ENCODE results near the gene KDM5C.

Gene KDM5C

DNA sequence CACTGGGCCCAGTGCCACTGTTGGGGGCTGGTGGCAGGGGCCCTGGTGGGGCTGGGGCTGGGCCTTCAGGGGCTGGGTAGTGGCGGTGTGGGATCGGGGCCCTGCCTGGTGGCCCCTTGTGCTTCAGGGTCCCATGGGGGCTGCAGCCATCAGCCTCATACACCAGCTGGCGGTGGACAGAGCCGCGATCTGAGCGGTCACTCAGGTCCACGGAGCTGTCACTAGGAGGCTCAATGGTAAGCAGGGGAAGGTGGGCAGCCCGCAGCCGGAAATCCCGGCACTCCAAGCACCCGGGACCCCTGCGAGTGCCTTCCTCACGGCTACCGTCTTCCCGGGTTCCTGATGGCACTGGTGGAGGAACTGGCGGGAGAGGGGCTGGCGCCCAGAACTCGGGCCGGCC is 25.5 kb upstream of the KDM5C start:
- no peak for DNase-seq

GRCh38 chrX:53249408-53250042 is 24.5 kb upstream of the KDM5C start:
- DNase-seq = no peak

DNA sequence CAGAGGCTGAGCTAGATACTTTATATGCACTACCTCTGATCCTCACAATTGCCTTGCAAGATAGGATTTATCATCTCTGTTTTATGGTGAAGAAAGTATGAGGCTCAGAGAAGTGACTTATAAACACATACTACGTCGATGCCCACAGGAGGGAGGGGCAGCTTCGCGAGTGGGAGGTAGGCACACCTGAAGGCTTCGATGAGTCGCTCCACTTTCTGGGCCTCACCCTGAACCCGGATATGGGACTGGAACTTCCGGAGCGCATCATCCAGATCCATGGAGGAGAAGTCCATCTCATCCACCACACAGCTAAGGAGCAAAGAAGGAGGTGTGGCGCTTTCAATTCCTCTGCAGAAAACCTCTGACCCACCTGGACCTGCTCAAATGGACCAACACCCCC is 22.9 kb upstream of the KDM5C start:
- DNase-seq = no peak

DNA sequence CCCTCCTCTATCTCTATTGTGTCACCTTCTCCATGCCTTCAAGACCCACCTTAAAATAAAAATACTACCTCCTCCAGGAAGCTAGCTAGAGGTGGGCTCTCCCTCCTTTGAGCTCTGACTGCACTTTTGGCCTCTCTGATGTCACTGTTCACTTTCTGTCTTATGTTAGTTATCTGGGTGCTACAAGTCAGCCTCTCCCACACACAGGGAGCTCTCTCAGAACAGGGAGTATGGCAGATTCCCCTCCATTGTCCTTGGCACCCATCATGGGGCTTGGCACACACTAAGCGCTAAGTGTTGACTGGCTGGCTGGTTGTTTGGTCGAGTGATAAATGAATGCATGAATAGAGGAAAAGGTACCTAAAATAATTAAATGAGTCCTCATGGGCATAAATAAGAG is 21.2 kb upstream of the KDM5C start:
- DNase-seq = no peak

GRCh38 chrX:53244610-53245009 is 19.6 kb upstream of the KDM5C start:
- no peak for DNase-seq

- DNase-seq = no peak
Observed at GRCh38 chrX:53242310-53242709, 17.3 kb upstream of the KDM5C start.

GRCh38 chrX:53241558-53241957 is 16.6 kb upstream of the KDM5C start:
- DNase-seq = no peak

GRCh38 chrX:53239474-53239873 is 14.5 kb upstream of the KDM5C start:
- no peak for DNase-seq

GRCh38 chrX:53237056-53237455 is 12.0 kb upstream of the KDM5C start:
- no peak for DNase-seq

GRCh38 chrX:53236025-53236679 is 11.1 kb upstream of the KDM5C start:
- no peak for DNase-seq

DNA sequence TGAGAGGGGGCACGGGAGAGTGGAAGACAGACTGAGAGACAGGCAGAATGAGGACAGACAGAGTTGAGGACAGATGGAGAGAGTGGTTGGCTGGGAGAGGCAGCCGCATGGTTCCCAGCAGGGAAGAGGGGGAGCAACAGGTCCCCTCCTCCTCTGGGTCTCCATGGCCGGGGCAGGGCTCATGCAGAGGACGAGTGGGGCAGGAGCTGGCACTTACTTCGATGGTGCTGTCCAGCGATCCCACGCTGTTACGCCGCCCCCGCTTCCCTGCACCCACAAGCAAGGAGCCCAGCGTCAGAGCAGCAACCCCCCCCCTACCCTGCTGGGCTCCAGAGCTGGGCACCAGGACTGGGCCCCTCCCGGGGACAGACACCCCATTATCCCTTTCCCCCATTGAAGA is 10.6 kb upstream of the KDM5C start:
- no peak for DNase-seq

GRCh38 chrX:53234484-53234883 is 9.5 kb upstream of the KDM5C start:
- DNase-seq = no peak

DNA sequence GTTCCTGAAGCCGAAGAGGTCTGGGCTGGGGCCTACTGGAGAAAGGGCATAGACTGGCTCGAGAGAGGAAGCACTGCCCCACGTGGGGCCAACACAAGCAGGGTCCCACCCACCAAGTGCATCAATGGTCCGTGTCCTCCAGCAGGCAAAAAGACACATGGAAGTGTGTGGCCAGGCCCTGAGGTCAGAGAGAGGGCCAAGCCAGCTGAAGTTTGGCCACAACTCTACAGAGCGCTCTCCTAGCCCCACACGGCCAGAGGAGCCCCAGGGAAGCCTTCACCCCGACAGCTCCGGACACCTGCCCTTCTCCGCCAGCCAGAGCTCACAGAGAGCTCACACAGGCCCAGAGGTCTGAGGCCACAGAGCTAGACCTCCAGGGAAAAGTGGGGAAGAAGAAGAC is 8.5 kb upstream of the KDM5C start:
- no peak for DNase-seq

DNA sequence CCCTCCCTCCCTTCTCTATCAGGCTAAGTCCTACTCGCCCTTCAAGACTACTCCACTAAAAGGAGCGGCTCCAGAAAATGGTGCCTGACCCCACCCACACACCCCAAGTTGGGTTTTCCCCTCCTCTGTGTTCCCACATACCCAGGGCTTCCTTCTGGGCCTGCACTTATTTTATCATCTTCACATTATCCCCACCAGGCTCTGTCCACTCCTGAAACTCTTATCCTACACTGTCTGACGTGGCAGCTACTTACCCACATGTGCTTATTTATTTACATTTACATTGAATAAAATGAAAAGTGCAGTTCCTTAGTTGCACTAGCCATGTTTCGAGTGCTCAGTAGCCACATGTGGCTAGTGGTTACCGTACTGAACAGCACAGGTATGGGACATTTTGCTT is 5.1 kb upstream of the KDM5C start:
- DNase-seq = no peak

GRCh38 chrX:53227224-53227765 is 2.3 kb upstream of the KDM5C start:
- DNase-seq = no peak

DNA sequence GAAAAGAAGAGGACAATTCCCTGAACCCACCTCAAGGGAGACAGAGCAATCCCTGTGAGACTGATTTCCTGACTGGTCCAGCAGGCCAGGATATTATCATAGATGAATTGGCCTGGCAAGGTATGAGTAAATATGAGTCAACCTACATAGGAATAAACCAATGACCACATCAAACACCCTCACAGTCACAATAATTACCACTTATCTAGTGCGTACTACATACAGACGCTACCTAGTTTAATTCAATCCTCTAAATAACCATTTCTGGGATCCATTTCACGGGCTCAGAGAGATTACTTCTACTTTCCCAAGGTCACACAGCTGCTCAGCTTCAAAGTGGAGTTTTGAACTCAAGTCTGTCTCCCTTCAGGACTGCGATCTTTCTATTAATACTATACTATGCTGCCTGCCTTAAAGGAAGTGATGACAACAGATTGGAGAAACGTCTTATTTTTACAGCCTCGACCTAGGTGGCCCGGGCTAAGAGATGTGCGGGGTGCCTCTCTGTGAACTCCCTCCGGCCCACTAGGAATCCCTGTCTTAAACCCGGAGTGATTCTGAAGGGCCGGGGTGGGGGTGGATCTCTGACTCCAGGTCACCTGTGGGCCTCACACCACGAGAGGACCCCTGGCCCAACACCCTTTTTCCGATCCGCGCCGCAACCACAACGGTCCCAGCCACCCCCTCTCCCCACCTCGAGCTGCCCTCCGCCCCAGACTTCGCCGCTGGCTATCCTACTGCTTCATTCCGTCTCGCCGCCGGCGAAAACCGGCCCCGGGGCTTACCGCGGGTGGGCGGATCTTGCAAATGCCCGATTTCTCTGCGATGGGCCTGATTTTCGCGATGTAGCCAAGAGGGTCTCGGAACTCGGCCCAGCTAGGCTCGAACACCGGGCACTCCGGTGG is 800 bp downstream of the KDM5C start:
- DNase-seq = peak; percentile 40

DNA sequence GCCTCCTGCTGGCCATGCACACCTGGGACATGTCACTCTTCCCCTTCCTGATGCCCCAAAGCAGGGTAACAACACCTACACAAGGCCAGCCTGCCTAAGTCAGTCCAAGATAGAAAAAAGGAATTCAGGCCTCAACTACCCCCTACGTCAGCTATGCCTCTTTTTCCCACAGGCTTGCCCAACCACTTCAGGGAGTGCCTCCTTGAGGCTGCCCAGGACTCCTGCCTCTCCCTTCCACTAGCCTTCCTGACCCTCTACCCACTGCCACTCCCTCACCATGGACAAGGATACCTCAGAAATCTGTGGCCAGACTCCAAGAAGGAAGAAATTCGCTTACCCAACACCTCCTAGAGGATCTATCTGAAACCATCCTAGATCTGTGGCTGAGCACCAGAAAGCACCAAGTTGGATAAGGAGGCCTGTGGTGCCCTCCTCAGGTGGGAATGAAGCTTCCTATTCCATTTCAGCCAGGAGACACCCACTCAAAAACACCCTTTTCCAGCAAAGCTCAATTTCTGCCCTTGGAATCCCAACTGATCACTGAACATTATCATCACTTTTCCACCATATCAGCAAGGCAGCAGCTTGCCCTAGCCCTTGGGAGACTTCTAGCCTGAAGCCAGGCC is 1.8 kb downstream of the KDM5C start:
- peak; percentile 1 for DNase-seq

DNA sequence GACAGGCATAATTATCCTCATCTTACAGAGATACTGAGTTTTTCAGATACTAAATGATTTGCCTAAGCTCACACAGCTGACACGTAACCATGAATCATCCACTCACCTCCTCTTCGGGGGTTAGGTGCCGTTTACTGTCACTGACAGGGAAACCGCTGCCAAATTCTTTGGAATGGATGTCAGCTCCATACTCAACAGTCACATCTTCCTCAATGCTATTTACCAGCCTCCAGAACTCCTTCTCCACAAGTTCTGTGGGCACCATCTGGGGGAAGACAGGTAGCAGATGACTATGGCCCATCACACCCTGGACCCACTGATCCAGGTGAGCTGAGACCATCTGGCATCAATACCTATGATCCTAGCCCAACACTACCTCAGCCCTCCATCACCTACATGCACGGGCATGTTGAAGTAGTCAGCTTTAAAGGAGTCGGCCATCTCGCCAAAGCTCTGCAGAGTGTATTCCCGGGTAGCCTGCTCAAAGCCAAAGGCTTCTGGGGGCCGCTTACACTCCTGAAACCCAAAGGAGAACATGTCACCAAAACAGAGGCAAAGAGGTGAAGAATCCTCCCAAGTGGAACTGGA is 13.5 kb downstream of the KDM5C start:
- DNase-seq = no peak

DNA sequence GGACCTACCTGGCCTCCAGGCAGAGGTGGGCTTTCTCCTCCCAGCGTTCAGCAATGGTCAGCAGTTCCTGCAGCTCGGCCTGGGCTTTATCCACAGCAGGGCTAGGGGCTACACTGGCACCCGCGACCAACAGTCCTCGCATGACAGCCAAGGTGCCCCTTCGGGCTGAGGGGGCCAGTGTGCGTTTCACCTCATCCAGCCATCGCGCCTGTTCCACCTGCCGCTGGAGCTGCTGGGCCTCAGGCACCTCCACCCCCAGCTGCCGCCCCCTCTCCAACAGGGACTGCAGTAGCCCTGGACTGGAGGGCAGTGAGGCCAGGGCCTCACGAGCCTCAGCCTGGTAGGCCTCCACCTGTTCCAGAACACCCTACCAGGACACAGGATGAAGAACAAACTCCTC is 28.3 kb downstream of the KDM5C start:
- DNase-seq = no peak

- no peak for DNase-seq
Observed at GRCh38 chrX:53195401-53195800, 29.6 kb downstream of the KDM5C start.

DNA sequence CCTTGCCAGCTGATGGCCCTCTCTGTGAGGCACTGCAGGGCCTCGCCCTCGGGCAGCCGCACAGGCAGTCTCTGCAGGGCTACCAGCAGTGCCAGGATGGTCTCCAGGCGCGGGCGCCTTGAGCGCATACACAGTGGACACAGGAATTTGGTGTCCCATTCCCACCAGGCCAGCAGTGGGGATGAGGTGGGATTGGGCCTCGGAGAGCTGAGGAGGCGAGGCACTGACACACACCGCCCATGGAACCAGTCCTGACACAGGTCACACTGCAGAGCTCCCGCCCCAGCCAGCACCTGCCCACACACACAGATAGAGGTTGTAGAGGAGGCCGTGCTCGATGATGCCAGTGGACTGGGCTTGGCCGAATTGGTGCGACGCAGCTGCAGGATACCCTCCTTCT is 30.7 kb downstream of the KDM5C start:
- DNase-seq = no peak

DNA sequence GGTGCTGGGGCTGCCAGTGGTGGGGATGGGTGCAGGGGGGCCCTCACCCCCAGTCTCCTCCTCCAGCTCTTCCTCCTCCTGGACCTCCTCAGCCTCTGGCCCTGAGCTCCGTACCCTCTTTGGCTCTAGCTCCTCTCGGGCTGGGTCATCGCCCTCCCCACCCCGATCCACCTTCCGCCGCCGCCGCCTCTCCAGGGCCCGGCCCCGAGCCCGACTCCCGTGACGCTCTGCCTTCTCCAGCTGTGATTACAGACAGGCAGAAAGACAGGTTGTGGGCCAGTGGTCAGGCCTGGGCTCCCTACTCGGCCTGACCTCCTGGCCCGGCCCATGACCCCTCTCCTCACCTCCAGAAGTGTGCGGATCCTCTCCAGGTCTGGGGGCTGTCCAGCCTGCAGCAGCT is 31.9 kb downstream of the KDM5C start:
- DNase-seq = no peak

Data from fibroblast of skin of right quadriceps (primary cell).